Trophoblast cell (in vitro differentiated cells and primary cell): ENCODE measurements around the gene STX3.

Source experiments
- DNase-seq, 2 donors: peaks; one replicate each; pipeline ENCODE4 v3.0.0-alpha.2; 2016
- H2AFZ ChIP-seq: 2 replicates; pipeline ENCODE4 v1.6.1; 2013; ENCODE audit warnings: low read length, moderate library complexity, mild to moderate bottlenecking; ENCODE audit not compliant: insufficient read depth, poor library complexity
- H2AK5ac ChIP-seq: 2 replicates; pipeline ENCODE4 v1.6.1; 2013; ENCODE audit warnings: mild to moderate bottlenecking, low read length
- H2BK120ac ChIP-seq: 2 replicates; pipeline ENCODE4 v1.6.1; 2013; ENCODE audit warnings: low read length, mild to moderate bottlenecking, moderate library complexity; ENCODE audit not compliant: insufficient read depth, poor library complexity
- H2BK12ac ChIP-seq: 2 replicates; pipeline ENCODE4 v1.6.1; 2013; ENCODE audit warnings: mild to moderate bottlenecking, low read length, moderate library complexity
- H2BK5ac ChIP-seq: 2 replicates; pipeline ENCODE4 v1.6.1; 2013; ENCODE audit warnings: low read length, low read depth, moderate library complexity, mild to moderate bottlenecking; ENCODE audit not compliant: poor library complexity
- H3K14ac ChIP-seq: 2 replicates; pipeline ENCODE4 v1.6.1; 2013; ENCODE audit warnings: mild to moderate bottlenecking, low read length
- H3K18ac ChIP-seq: 2 replicates; pipeline ENCODE4 v1.6.1; 2013; ENCODE audit warnings: mild to moderate bottlenecking, low read length
- H3K23ac ChIP-seq: 2 replicates; pipeline ENCODE4 v1.6.1; 2013; ENCODE audit warnings: low read length
- H3K27ac ChIP-seq: 2 replicates; pipeline ENCODE4 v1.5.1; 2013; ENCODE audit warnings: low read depth, mild to moderate bottlenecking, inconsistent platforms, low read length, moderate library complexity
- H3K27me3 ChIP-seq: 2 replicates; pipeline ENCODE4 v1.6.1; 2013; ENCODE audit warnings: inconsistent platforms, mild to moderate bottlenecking, low read length, moderate library complexity; ENCODE audit not compliant: insufficient read depth
- H3K36me3 ChIP-seq, 2 experiments: 1 replicate in 1 of 2; 2 replicates in 1 of 2; pipeline ENCODE4 v1.6.1; 2013; ENCODE audit warnings: low read length in 2 of 2, mild to moderate bottlenecking in 2 of 2, moderate library complexity in 1 of 2; ENCODE audit not compliant: insufficient read depth in 2 of 2, control insufficient read depth in 1 of 2
- H3K4ac ChIP-seq: 2 replicates; pipeline ENCODE4 v1.6.1; 2013; ENCODE audit warnings: low read depth, mild to moderate bottlenecking, low read length, moderate library complexity
- H3K4me1 ChIP-seq, 2 experiments: 1 replicate in 1 of 2; 2 replicates in 1 of 2; pipeline ENCODE4 v1.6.1; 2013; ENCODE audit warnings: low read length in 2 of 2, mild to moderate bottlenecking in 2 of 2, moderate library complexity in 1 of 2; ENCODE audit not compliant: insufficient read depth in 2 of 2, control insufficient read depth in 1 of 2
- H3K4me2 ChIP-seq: 2 replicates; pipeline ENCODE4 v1.6.1; 2013; ENCODE audit warnings: inconsistent platforms, mild to moderate bottlenecking, low read length, moderate library complexity
- H3K4me3 ChIP-seq: 2 replicates; pipeline ENCODE4 v1.5.1; 2013; ENCODE audit warnings: mild to moderate bottlenecking, low read depth, low read length, inconsistent platforms
- H3K79me1 ChIP-seq: one replicate; pipeline ENCODE4 v1.6.1; 2013; ENCODE audit warnings: low read length
- H3K79me2 ChIP-seq: 2 replicates; pipeline ENCODE4 v1.6.1; 2013; ENCODE audit warnings: low read length, mild to moderate bottlenecking; ENCODE audit not compliant: control insufficient read depth, insufficient read depth, poor library complexity
- H3K9ac ChIP-seq: 2 replicates; pipeline ENCODE4 v1.6.1; 2013; ENCODE audit warnings: mild to moderate bottlenecking, low read length
- H3K9me3 ChIP-seq: 2 replicates; pipeline ENCODE4 v1.6.1; 2013; ENCODE audit warnings: low read depth, mild to moderate bottlenecking, control low read depth, inconsistent platforms, low read length; ENCODE audit not compliant: insufficient read depth
- H4K12ac ChIP-seq: 2 replicates; pipeline ENCODE4 v1.6.1; 2013; ENCODE audit warnings: low read depth, mild to moderate bottlenecking, low read length, moderate library complexity
- H4K8ac ChIP-seq: 2 replicates; pipeline ENCODE4 v1.6.1; 2013; ENCODE audit warnings: low read depth, mild to moderate bottlenecking, low read length, moderate library complexity
- H4K91ac ChIP-seq: one replicate; pipeline ENCODE4 v1.6.1; 2013; ENCODE audit warnings: low read depth, mild to moderate bottlenecking, low read length, moderate library complexity
- WGBS: extraction: QIAGEN DNeasy Blood & Tissue Kit; methylation state at CpG from one replicate; pipeline ENCODE4 v1.1.7; 2013; ENCODE audit warnings: missing lambda C conversion rate; ENCODE audit not compliant: insufficient read length, insufficient coverage; ENCODE audit errors: extremely low coverage; 5-methylcytosine and 5-hydroxymethylcytosine counted together

The STX3 gene

GRCh38 chr11:59801981-59802638, 46.9 kb downstream of the STX3 start:
- Histone ChIP-seq H3K4me2 (no peak overlapping the region), H3K36me3 (peaks cover 16 to 49% of the 10 kb centered on the region in 2 experiments), H2BK120ac (no peak overlapping the region), H4K8ac (no peak overlapping the region), H4K91ac (no peak overlapping the region), H2AK5ac (no peak overlapping the region), H3K23ac (no peak overlapping the region), H3K4me3 (no peak overlapping the region), H3K9me3 (no peaks in the 10 kb centered on the region), H3K79me2 (no peaks in the 10 kb centered on the region), H3K79me1 (no peaks in the 10 kb centered on the region), H3K27ac (no peak overlapping the region), H3K4ac (no peak overlapping the region), H4K12ac (no peak overlapping the region), H2AFZ (no peak overlapping the region), H3K14ac (no peak overlapping the region), H3K27me3 (no peaks in the 10 kb centered on the region), H2BK5ac (no peak overlapping the region), H2BK12ac (no peak overlapping the region), H3K9ac (no peak overlapping the region), H3K4me1 (no peaks in the 10 kb centered on the region), H3K18ac (no peak overlapping the region)
- no CpG with 5 or more reads among the region's 5 CpGs for WGBS
- no peak for DNase-seq

DNA sequence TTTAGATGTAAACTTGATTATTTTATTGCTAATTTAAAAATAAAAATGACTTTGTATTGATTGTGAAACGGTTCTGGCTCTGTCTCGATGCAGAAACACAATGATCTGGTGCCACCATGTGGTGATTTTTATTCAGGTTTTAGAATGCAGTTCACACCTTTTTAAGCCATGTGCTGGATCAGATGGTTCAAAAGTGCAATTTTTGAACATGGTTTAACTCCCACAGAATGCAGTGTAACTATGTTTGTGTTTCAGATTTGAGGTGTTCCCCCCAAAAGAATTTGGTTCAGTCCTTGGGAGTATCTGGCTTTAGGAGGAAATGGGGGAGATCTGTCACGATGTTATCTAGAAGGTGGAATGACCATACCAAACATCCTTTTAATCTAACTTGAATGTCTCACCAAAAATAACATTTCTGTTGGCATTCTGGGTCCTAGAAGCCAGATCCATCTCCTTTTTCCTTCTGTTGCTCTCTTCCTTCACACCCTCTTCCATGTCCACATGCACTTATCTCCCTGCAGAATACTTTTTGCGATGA, 47.5 kb downstream of the STX3 start:
- Histone ChIP-seq H3K27ac (no peak overlapping the region), H3K79me2 (no peaks in the 10 kb centered on the region), H4K8ac (no peak overlapping the region), H3K14ac (no peak overlapping the region), H3K4ac (no peak overlapping the region), H3K23ac (no peak overlapping the region), H3K79me1 (no peaks in the 10 kb centered on the region), H3K27me3 (no peaks in the 10 kb centered on the region), H3K4me1 (no peaks in the 10 kb centered on the region), H3K36me3 (peaks cover 16 to 44% of the 10 kb centered on the region in 2 experiments), H2BK5ac (no peak overlapping the region), H2BK120ac (no peak overlapping the region), H3K18ac (no peak overlapping the region), H2AK5ac (no peak overlapping the region), H3K9me3 (no peaks in the 10 kb centered on the region), H3K4me2 (no peak overlapping the region), H4K12ac (no peak overlapping the region), H2BK12ac (no peak overlapping the region), H3K9ac (no peak overlapping the region), H2AFZ (no peak overlapping the region), H4K91ac (no peak overlapping the region), H3K4me3 (no peak overlapping the region)
- no CpG with 5 or more reads among the region's 4 CpGs for WGBS
- DNase-seq = peak; percentile 9 to 70

GRCh38 chr11:59804061-59804460, 48.9 kb downstream of the STX3 start:
- H3K4me1 ChIP-seq = no peaks in the 10 kb centered on the region
- H4K8ac ChIP-seq = no peak overlapping the region
- H3K4me3 ChIP-seq = no peak overlapping the region
- H3K14ac ChIP-seq = no peak overlapping the region
- no peak for DNase-seq
- H3K27ac ChIP-seq = no peak overlapping the region
- H2AFZ ChIP-seq = no peak overlapping the region
- no peak overlapping the region for H4K91ac ChIP-seq
- WGBS = no CpG with 5 or more reads among the region's 2 CpGs
- H3K36me3 ChIP-seq = peaks cover 13 to 43% of the 10 kb centered on the region in 2 experiments
- H2BK12ac ChIP-seq = no peak overlapping the region
- H2AK5ac ChIP-seq = no peak overlapping the region
- H2BK5ac ChIP-seq = no peak overlapping the region
- no peak overlapping the region for H3K23ac ChIP-seq
- no peak overlapping the region for H3K9ac ChIP-seq
- H3K4ac ChIP-seq = no peak overlapping the region
- no peaks in the 10 kb centered on the region for H3K79me2 ChIP-seq
- no peaks in the 10 kb centered on the region for H3K9me3 ChIP-seq
- H3K18ac ChIP-seq = no peak overlapping the region
- H2BK120ac ChIP-seq = no peak overlapping the region
- H4K12ac ChIP-seq = no peak overlapping the region
- no peaks in the 10 kb centered on the region for H3K79me1 ChIP-seq
- H3K27me3 ChIP-seq = no peaks in the 10 kb centered on the region
- no peak overlapping the region for H3K4me2 ChIP-seq

- H2BK5ac ChIP-seq = no peak overlapping the region
- H3K27me3 ChIP-seq = no peaks in the 10 kb centered on the region
- H2BK12ac ChIP-seq = no peak overlapping the region
- H3K9ac ChIP-seq = no peak overlapping the region
- H3K79me1 ChIP-seq = peaks cover 4% of the 10 kb centered on the region
- no peak overlapping the region for H4K8ac ChIP-seq
- no peak overlapping the region for H3K14ac ChIP-seq
- no peak overlapping the region for H3K4ac ChIP-seq
- H2BK120ac ChIP-seq = no peak overlapping the region
- no peaks in the 10 kb centered on the region for H3K79me2 ChIP-seq
- no peak for DNase-seq
- peaks cover 10 to 33% of the 10 kb centered on the region in 2 experiments for H3K36me3 ChIP-seq
- no peak overlapping the region for H3K4me3 ChIP-seq
- no peak overlapping the region for H3K18ac ChIP-seq
- H2AFZ ChIP-seq = no peak overlapping the region
- no peak overlapping the region for H4K12ac ChIP-seq
- no CpG with 5 or more reads among the region's 1 CpG for WGBS
- H3K9me3 ChIP-seq = no peaks in the 10 kb centered on the region
- H3K4me1 ChIP-seq = peaks cover 0 to 4% of the 10 kb centered on the region in 2 experiments
- no peak overlapping the region for H3K4me2 ChIP-seq
- H3K23ac ChIP-seq = no peak overlapping the region
- no peak overlapping the region for H2AK5ac ChIP-seq
- no peak overlapping the region for H4K91ac ChIP-seq
- H3K27ac ChIP-seq = no peak overlapping the region
Measured at GRCh38 chr11:59807047-59807610, 52.0 kb downstream of the STX3 start.
